K562 (cell line): ENCODE measurements around the gene PDE11A. TPM values are rescaled to one million over a fixed set of nuclear protein-coding genes. Genes with fewer than 3 reads are reported as not detected.

ENCODE experiments used
- ETV1 ChIP-seq: fragments of 450-650 bp; conservative IDR thresholded peaks from 2 replicates; pipeline ENCODE4 v1.6.1; 2016; ENCODE audit warnings: missing genetic modification characterization, control low read depth, low read depth, missing compliant biosample characterization
- FOXK1 ChIP-seq: sonication (generic); formaldehyde crosslinking; IDR thresholded peaks from 2 replicates; pipeline ENCODE4 v1.8.0; 2022; ENCODE audit warnings: missing genetic modification reagents, mild to moderate bottlenecking, borderline replicate concordance
- KLF13 ChIP-seq: fragments of 450-650 bp; IDR thresholded peaks from 2 replicates; pipeline ENCODE4 v1.6.1; 2016; ENCODE audit warnings: missing genetic modification characterization, low read depth, mild to moderate bottlenecking, missing compliant biosample characterization, moderate library complexity, borderline replicate concordance
- KLF6 ChIP-seq: fragments of 250-450 bp; sonication (Bioruptor Pico); IDR thresholded peaks from 2 replicates; pipeline ENCODE4 v1.4.0; 2020; ENCODE audit warnings: mild to moderate bottlenecking, moderate library complexity, borderline replicate concordance
- MXI1 ChIP-seq: IDR thresholded peaks from 2 replicates; pipeline ENCODE4 v1.6.1; 2011; ENCODE audit warnings: low read depth, mild to moderate bottlenecking, improper control_type of control experiment, low read length
- PHF8 ChIP-seq: fragments of 200-600 bp; sonication (generic); IDR thresholded peaks from 2 replicates; pipeline ENCODE4 v1.6.1; 2012; ENCODE audit warnings: mixed run types, mild to moderate bottlenecking, inconsistent platforms, low read length, moderate library complexity, borderline replicate concordance
- PTTG1 ChIP-seq: fragments of 450-650 bp; IDR thresholded peaks from 2 replicates; pipeline ENCODE4 v1.6.1; 2016; ENCODE audit warnings: low read depth, mild to moderate bottlenecking, missing genetic modification characterization, missing compliant biosample characterization
- RAD51 ChIP-seq: fragments of 450-650 bp; IDR thresholded peaks from 2 replicates; pipeline ENCODE4 v1.7.1; 2016; ENCODE audit warnings: low read depth, mild to moderate bottlenecking, borderline replicate concordance
- RBM22 ChIP-seq: fragments of 200-400 bp; formaldehyde crosslinking; IDR thresholded peaks from 2 replicates; pipeline ENCODE4 v1.6.1; 2018; ENCODE audit warnings: low read length, low read depth; ENCODE audit not compliant: poor library complexity, severe bottlenecking
- RBM34 ChIP-seq: fragments of 200-400 bp; formaldehyde crosslinking; IDR thresholded peaks from 2 replicates; pipeline ENCODE4 v1.6.1; 2018; ENCODE audit warnings: low read length, borderline replicate concordance; ENCODE audit not compliant: insufficient read depth
- SRSF9 ChIP-seq: fragments of 200-400 bp; formaldehyde crosslinking; IDR thresholded peaks from 2 replicates; pipeline ENCODE4 v1.6.1; 2017; ENCODE audit warnings: low read depth, low read length, borderline replicate concordance
- TAL1 ChIP-seq: fragments of 450-650 bp; IDR thresholded peaks from 2 replicates; pipeline ENCODE4 v1.6.1; 2016; ENCODE audit warnings: mild to moderate bottlenecking
- ZNF696 ChIP-seq: fragments of 250-450 bp; sonication (Bioruptor Pico); conservative IDR thresholded peaks from 2 replicates; pipeline ENCODE4 v1.4.0; 2020; ENCODE audit warnings: mild to moderate bottlenecking, moderate library complexity
- polyA plus RNA-seq, 8 experiments: library from polyadenylated mRNA; depleted of rRNA in 4 of 8; stranded (reverse) in 5 of 8; unstranded in 3 of 8; fragments of >200 nt; fragmentation: Nextera tagmentation in 2 of 8; fragmentation: Illumina TruSeq in 1 of 8; extraction: Ambion mirVana in 2 of 8; extraction: Trizol in 1 of 8; gene quantifications; 2 replicates each; pipeline versions ENCODE4 v1.2.1 to v1.2.3, GENCODE V29; 2011 to 2014; ENCODE audit warnings: inconsistent platforms in 1 of 8, missing spikeins in 1 of 8
- total RNA-seq, 7 experiments: library from RNA; depleted of rRNA in 6 of 7; stranded (reverse); fragments of >200 nt in 6 of 7; fragmentation: Illumina TruSeq in 2 of 7; extraction: Trizol in 2 of 7; gene quantifications; 2 replicates each; pipeline versions ENCODE4 v1.2.1 to v1.2.3, GENCODE V29; 2011 to 2021; ENCODE audit warnings: low replicate concordance in 1 of 7
- TF ChIP-seq, protein P1 (sequence below): fragments of 450-650 bp; formaldehyde crosslinking; IDR thresholded peaks from 2 replicates; pipeline ENCODE4 v1.4.0; 2022; ENCODE audit warnings: missing genetic modification characterization
- TF ChIP-seq, protein P2 (sequence below): fragments of 450-650 bp; IDR thresholded peaks from 2 replicates; pipeline ENCODE4 v1.6.1; 2017; ENCODE audit warnings: antibody characterized with exemption, mild to moderate bottlenecking
- TF ChIP-seq, protein P3 (sequence below): fragments of 450-650 bp; IDR thresholded peaks from 2 replicates; pipeline ENCODE4 v1.6.1; 2014; ENCODE audit warnings: low read depth, mild to moderate bottlenecking, moderate library complexity, borderline replicate concordance

PDE11A gene
- total and polyA plus RNA-seq, 9 of the 15 experiments (the other 6 are each of a cell fraction or from before 2014, with no cell fraction given): 3.2 to 22.1 (median 5.7) TPM

DNA sequence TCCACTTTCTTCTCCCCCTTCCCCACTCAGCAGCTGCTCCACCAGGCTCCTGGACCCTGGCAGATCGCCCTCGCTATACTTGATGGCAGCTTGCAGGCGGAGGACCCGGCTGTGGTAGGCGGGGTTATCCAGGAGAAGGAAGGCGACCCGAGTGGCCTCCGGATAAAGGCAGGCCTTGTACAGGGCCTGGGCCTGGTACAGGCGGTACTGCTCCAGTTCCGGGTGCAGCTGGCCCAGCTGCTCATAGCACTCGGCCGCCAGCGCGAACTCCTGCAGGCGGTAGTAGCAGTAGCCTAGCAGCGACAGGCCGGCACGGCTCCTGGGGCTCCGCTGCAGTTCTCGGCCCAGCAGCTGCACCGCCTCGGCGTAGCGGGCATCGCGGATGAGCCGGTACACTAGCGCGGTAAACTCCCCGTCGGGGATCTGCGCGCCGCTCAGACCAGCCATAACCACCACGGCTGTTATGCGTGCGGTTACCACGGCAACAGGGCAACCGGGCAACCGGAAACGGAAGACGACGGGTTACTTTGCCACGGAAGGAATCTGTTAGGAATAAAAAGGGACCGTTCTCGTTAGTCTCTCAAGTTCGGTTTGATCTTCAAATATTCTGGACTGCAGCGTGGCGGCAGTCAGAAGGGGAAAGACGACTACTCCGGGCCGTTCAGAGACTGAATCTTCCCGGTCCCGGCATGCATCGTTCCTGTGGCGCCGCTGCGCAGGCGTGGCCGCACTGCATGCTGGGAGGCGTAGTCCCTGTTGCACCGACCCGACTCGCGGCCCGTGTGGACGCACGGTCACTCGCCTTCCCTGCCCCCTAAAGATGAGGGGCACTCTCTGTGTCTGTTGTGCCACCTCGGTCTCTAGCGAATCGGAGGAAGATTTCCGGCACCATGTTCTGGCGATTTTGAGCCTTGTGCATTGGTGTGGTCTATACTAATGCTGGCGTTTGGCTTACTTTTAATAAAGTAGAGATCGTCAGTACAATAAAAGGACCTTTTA is 454.0 kb downstream of the PDE11A start (continued):
- TF ChIP-seq PTTG1 (tag) (no peak), KLF6 (CRISPR knock-in tag) (0 out of 2 replicates have a peak, but pooled peaks have one; percentile 31), ZNF696 (CRISPR knock-in tag) (no peak), SRSF9 (no peak), RBM22 (peak; percentile 86), RAD51 (no peak), KLF13 (peak; percentile 42; the same call in 1 of the 2 replicates), RBM34 (no peak), ETV1 (tag) (peak; percentile 82), PHF8 (peak; percentile 74), FOXK1 (CRISPR knock-in tag) (peak; percentile 80; the same call in 1 of the 2 replicates), TAL1 (no peak), MXI1 (peak; percentile 92)
- TF ChIP-seq, protein P1, sequence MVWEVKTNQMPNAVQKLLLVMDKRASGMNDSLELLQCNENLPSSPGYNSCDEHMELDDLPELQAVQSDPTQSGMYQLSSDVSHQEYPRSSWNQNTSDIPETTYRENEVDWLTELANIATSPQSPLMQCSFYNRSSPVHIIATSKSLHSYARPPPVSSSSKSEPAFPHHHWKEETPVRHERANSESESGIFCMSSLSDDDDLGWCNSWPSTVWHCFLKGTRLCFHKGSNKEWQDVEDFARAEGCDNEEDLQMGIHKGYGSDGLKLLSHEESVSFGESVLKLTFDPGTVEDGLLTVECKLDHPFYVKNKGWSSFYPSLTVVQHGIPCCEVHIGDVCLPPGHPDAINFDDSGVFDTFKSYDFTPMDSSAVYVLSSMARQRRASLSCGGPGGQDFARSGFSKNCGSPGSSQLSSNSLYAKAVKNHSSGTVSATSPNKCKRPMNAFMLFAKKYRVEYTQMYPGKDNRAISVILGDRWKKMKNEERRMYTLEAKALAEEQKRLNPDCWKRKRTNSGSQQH (CRISPR knock-in tag): no peak
- TF ChIP-seq, protein P2, sequence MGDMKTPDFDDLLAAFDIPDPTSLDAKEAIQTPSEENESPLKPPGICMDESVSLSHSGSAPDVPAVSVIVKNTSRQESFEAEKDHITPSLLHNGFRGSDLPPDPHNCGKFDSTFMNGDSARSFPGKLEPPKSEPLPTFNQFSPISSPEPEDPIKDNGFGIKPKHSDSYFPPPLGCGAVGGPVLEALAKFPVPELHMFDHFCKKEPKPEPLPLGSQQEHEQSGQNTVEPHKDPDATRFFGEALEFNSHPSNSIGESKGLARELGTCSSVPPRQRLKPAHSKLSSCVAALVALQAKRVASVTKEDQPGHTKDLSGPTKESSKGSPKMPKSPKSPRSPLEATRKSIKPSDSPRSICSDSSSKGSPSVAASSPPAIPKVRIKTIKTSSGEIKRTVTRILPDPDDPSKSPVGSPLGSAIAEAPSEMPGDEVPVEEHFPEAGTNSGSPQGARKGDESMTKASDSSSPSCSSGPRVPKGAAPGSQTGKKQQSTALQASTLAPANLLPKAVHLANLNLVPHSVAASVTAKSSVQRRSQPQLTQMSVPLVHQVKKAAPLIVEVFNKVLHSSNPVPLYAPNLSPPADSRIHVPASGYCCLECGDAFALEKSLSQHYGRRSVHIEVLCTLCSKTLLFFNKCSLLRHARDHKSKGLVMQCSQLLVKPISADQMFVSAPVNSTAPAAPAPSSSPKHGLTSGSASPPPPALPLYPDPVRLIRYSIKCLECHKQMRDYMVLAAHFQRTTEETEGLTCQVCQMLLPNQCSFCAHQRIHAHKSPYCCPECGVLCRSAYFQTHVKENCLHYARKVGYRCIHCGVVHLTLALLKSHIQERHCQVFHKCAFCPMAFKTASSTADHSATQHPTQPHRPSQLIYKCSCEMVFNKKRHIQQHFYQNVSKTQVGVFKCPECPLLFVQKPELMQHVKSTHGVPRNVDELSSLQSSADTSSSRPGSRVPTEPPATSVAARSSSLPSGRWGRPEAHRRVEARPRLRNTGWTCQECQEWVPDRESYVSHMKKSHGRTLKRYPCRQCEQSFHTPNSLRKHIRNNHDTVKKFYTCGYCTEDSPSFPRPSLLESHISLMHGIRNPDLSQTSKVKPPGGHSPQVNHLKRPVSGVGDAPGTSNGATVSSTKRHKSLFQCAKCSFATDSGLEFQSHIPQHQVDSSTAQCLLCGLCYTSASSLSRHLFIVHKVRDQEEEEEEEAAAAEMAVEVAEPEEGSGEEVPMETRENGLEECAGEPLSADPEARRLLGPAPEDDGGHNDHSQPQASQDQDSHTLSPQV: peak; percentile 80
- TF ChIP-seq, protein P3, sequence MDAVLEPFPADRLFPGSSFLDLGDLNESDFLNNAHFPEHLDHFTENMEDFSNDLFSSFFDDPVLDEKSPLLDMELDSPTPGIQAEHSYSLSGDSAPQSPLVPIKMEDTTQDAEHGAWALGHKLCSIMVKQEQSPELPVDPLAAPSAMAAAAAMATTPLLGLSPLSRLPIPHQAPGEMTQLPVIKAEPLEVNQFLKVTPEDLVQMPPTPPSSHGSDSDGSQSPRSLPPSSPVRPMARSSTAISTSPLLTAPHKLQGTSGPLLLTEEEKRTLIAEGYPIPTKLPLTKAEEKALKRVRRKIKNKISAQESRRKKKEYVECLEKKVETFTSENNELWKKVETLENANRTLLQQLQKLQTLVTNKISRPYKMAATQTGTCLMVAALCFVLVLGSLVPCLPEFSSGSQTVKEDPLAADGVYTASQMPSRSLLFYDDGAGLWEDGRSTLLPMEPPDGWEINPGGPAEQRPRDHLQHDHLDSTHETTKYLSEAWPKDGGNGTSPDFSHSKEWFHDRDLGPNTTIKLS: peak; percentile 92
